Heart left ventricle (tissue), 13 donors: ENCODE results near the gene FERMT3.
A peak's percentile ranks its signal among the peaks of the same experiment; 100 is the strongest.

ENCODE experiments used
- CTCF ChIP-seq, 12 donors: fragments of 200-600 bp; sonication (generic) in 4 of 12; IDR thresholded peaks; one replicate each; pipeline versions ENCODE4 v1.5.0 to v1.8.0; 2018 to 2022; ENCODE audit warnings: antibody characterized with exemption in 12 of 12, mild to moderate bottlenecking in 5 of 12
- POLR2A ChIP-seq, 2 donors: fragments of 450-650 bp; IDR thresholded peaks; one replicate each; pipeline ENCODE4 v1.6.1; 2017; ENCODE audit warnings: antibody characterized with exemption in 2 of 2, mild to moderate bottlenecking in 2 of 2, moderate library complexity in 2 of 2
- donor health status: ischemic (EF 13 %, LVEDD 7.1; RV severe dilation, severe dysfunction).
- donor health status: DM: no; HTN: yes; CAD: no.
- donor health status: DM: no; HTN: no; CAD: no.
- donor health status: ischemic (EF 25% LVEDD 6.9; RV normal size, moderate dysfunction).
- donor health status: ischemic (EF 25% LVEDD 5.7; RV mildly dilated, moderate dysfunction).
- donor health status: ischemic (EF 35%, LVEDD 5.7; RV mildly dilated, moderate dysfunction).
- donor health status: nonischemic (EF 11% LVEDD 7.7; RV severe dilation, severe dysfunction).
- donor health status: DM: yes; HTN: yes; CAD: no.
- donor health status: PGD.
- donor health status: ischemic (EF 29% LVEDD 5.4; RV normal size, mild dysfunction).
- donor health status: nonischemic (EF 23%, LVEDD 6.1; RV moderate dilation, normal function).

- TF ChIP-seq CTCF (IDR thresholded peaks at IDR 0.05): no peak
- TF ChIP-seq POLR2A (IDR thresholded peaks at IDR 0.05): peak; percentile 65 to 91
Measured at GRCh38 chr11:64240435-64241240, 34.1 kb downstream of the FERMT3 start, which contains the start of gene FKBP2.
